CD4-positive, alpha-beta T cell treated with Interleukin-4 for 4 hours (primary cell): ENCODE data around the gene PHTF2.
"Not testable (repeated sequence)": the region's sequence is repeated elsewhere in the genome, so short reads cannot be mapped to it uniquely, and the experiment has no call there.

ENCODE experiments used
- DNase-seq: peaks from one replicate; pipeline ENCODE4 v3.0.0-alpha.2; 2020

Gene PHTF2

DNA sequence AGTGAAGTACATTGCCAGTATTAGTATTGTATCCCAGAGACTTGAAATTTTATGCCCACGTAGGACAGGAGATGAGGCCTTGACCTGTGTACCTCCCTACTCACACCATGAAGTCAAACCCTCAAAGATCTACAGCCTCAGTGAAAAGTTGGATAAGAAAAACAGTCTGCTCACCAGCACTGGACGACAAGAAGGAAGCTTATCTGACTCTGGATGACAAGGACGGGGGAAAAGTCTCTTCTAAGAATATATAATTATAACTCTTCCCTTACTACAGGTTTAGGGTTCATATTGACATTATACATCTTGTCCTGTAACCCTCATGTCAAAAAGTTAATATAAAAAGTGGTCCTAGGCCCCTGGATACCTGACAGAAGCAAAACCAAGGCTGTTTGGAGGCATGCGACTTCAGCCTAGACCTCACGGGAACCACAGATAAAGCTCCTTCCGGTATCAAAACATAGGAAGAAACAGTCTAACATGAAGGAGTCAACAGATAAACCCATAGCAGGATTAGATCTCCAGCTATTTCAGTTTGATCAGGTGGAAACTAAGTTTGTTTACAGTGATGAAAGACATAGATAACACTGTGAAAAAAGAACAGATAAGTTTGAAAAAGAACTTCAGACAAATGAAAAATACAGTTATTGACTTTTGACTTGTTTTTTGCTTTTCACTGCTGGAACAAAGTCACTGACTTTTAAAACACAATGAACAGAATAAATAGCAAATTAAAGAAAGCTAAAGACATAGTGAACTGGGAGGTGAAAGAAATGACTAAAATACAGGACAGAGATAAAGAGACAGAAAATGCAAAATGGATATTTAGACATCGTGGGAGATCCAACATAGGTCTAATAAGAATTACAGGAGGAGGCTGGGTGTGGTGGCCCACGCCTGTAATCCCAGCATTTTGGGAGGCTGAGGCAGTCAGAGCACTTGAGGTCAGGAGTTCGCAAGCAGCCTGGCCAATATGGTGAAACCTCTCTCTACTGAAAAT is 145.9 kb downstream of the PHTF2 start:
- no peak for DNase-seq

DNA sequence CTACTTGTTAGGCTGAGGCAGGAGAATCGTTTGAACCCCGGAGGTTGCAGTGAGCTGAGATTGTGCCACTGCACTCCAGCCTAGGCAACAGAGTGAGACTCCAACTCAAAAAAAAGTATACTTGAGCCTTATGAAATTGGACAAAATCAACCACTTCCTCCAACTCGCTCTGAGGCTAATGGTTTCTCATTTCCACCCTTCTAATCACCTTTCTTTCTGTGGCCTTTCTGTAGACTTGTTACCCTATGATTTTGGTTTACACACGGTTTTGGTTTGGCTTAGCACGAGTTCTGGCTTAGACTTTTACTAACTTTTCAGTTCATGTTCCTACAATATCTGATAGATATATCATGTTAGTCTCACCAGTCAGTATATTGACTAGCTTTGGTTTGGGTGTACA is 152.0 kb downstream of the PHTF2 start:
- no peak for DNase-seq

DNA sequence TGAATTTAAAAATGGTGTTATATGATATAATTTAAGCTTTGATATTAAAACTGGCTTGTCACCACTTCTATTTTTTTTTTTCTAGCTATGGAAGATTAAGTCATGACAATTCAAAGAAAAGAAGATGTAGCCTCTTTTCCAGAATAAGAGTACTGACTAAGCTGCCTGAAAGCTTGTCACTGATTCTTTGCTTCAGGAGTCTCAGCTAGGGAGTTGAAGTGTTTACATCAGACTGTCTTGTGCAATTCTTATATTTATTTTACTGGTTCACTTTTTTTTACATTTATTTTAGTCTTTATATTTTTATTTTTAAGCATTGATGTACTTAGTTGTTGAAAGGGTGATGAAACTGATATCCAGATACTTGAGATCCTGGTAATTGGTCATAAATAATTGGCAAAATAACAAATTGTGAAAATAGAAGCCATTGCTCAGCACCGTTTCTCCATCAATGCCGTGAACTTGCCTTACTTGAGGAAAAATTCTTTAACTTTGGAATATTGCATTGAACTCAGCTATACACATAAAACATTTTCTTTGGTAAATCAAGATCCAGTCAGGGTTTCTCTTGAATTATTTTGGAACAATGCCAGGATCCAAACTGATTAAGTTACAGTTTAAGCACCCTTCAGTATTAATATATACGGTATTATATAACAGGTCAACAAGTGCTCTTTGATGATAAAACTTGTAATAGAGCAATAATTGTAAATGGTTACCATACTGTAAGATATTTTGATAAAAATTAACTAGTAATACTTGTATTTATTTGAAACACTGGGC is 156.4 kb downstream of the PHTF2 start:
- DNase-seq: no peak

DNA sequence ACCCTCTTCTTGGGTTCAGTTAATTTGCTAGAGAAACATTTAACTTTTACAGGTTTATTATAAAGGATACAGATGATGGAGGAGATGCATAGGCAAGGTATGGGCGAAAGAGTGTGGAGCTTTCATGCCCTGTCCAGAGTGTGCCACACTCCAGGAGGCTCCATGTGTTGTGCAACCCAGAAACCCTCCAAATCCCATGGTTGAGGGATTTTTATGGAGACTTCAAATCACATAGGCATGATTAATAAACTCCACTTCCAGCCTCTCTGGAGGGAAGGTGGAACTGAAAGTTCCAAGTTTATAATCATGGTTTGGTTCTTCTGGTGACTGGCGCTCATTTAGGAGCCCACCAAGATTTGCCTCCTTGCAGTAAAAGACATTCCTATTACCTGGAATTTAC is 159.9 kb downstream of the PHTF2 start:
- no peak for DNase-seq

DNA sequence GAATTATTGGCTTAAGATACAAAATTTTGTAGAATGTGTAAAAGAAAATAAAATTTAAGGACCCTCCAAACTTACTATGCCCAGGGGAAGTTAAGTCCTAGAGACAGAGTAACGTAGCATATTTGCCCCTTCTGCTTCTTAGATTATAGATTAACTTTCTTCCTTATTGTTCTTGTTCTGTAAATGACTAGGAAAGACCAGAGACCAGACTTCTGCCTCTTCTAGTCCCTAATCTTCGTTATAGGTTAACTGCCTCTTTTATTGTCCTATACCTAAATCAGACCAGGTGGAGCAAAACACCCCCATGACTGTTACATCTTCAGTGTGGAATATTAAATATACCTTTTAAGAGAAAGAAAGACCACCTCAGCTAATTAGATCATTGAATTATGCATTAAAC is 160.5 kb downstream of the PHTF2 start:
- DNase-seq: no peak

DNA sequence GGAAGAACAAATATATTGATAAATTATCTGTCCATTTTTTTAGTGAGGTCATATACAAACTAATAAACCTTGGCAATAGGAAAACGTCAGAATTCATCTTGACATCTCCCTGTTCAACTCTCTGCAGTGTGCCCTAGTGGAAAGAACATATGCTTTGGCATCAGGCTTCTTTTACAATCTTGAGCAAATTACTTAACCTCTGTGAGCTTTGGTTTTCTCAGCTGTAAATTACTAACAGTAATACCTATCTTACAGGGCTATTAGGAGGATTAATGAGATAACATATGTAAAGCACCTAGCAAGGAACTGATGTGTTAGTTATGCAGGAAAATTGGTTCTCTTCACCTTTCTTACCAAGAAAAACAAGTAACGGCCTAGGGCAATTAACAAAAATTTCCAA is 161.8 kb downstream of the PHTF2 start:
- DNase-seq: no peak

DNA sequence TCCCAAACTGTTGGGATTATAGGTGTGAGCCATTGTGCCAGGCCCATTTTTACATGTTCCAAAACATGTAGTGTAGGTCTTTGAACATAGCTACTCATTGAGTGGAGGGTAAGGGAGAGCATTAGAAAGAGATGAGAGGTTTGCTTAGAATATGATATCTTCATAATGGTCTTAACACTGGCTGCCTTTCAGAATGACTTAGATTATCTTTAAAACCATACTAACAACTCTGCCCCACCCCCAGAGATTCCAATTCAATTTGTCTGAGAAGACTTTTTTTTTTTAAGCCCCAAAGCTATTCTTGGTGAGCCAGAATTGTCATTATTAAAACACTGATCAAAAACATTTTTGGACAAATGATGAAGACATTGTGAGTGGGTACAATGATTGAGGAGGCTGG is 168.9 kb downstream of the PHTF2 start:
- DNase-seq: no peak

DNA sequence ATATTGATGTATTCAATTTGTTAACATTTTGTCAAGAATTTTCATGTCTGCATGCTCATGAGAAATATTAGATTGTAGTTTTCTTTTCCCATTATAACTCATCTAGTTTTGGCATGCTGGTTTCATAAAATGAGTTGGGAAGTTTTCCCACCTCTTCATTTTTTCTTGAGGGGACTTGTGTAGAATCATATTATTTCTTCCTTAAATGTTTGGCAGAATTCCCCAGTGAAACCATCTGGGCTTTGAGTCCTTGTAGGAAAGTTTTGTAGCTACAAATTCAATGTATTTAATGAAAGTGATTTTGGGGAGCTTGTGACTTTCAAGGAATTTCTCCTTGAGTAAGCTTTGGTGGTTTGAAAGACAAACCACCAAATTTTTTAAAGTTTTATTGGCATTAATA is 173.2 kb downstream of the PHTF2 start:
- DNase-seq: no peak

DNA sequence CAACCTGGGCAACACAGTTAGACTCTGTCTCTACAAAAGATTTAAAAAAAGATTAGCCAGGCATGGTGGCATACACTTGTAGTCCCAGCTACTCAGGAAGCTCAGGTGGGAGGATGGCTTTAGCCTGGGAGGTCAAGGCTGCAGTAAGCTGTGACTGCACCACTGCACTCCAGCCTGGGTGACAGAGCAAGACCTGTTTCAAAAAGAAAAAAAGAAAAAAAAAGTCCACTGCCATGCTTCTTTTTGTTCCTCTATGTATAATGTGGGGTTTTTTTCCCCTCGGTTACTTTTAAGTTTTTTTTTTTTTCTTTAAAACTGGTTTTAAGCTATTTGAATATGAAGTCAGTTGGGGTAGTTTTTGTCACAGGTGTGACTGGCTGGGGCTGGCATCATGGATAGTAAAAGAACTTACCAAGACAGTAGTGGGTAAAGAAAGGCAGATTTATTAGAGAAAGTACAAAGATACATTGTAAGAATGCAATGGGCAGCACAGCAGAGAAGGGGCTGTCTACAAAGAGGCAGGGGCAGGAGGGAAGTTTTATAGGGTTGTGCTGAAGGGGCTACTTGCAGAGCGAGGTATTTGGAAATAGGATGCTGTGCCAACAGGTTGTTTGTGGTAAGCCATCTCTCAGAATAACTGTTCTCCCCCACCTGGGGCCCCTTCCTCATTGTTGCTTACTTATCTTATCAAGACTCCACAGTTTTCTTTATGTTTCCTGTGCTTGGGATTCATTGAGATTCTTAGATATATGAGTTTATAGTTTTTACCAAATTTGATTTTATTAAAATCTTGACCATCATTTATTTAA is 177.3 kb downstream of the PHTF2 start:
- DNase-seq: no peak

DNA sequence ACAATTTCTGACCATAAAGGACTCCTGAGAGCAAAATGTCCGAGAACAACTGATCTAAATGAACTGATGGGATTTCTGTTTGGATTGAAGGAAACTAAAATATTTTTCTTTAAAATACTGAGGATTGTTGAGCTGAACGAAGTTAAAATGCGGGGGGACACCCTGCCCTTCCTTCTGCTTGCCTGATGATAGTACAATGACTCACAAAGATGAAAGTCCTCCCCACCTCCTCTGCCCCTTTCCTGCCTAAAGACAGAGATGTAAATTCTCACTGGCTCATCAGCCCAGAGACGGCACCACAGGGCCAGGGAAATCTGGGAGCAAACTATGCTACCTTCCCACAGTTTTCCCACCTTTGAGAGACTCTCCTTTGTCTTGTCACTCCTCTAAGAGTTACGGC is 180.6 kb downstream of the PHTF2 start:
- no peak for DNase-seq

DNA sequence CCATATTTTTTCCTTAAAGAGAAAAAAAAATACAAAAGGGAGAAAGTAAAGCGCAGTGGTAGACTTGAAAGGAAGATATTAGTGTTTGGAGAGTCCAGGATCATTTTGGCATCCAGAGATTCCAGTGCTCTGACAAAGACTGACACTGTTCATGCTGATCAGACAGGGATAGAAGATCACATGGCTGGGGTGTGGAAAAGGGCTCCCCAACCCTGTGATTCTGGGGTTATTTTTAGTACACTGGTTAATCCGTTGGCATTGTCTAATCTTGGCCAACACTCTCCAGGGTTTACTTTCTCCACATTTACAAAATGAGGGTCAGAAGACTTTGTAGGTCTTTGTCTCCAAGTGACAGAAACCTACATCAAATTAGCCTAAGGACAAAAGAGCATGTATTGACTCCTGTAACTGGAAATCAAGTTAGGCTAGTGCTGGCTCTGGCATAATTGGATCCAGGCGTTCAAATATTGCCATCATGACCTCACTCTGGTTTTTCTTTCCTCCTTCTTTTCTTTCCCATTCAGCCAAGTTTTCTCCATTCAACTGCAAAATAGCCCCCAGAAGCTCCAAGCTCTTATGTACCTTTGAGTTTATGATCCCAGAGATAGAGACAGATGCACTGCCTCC is 181.6 kb downstream of the PHTF2 start:
- no peak for DNase-seq

DNA sequence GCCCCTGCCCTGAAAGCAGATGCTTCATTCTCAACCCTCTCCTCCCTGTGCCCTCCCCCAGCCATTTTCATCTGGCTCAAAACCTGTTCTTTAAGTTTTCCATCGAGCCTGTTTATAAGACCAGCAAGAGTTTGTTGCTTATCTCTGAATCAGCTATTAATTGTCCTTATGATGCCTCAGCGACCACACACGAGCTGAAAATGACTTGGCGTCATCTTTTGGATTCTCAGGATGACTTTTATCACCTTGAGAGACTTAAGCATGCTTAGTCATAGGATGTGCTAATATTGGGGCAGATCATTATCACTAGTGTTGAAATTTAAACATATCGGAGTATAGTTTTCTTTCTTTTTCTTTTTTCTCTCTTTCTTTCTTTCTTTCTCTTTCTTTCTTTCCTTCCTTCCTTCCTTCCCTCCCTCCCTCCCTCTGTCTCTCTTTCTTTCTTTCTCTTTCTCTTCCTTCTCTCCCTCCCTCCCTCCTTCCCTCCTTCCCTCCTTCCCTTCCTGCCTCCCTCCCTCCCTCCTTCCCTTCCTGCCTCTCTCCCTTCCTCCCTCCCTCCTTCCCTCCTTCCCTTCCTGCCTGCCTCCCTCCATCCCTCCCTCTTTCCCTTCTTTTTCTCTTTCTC is 184.5 kb downstream of the PHTF2 start:
- DNase-seq: no peak

DNA sequence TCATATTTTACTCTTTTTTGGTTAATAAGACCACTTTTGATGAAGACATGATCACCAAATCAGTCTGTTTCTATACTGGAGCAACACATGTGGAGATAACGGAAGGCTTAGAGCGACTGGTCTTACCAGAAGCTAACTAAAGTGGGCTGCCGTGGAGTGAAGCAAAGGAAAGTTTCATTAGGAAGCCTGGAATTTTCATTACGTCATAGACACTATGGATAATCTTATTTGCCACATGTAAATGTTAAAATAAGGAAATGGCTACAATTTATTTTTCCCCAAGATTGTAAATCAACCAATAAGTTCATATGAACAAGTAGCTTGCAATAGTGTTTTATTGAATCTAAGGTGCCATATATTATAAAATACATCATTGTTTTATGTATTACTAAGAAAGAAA is 185.4 kb downstream of the PHTF2 start:
- DNase-seq: no peak

DNA sequence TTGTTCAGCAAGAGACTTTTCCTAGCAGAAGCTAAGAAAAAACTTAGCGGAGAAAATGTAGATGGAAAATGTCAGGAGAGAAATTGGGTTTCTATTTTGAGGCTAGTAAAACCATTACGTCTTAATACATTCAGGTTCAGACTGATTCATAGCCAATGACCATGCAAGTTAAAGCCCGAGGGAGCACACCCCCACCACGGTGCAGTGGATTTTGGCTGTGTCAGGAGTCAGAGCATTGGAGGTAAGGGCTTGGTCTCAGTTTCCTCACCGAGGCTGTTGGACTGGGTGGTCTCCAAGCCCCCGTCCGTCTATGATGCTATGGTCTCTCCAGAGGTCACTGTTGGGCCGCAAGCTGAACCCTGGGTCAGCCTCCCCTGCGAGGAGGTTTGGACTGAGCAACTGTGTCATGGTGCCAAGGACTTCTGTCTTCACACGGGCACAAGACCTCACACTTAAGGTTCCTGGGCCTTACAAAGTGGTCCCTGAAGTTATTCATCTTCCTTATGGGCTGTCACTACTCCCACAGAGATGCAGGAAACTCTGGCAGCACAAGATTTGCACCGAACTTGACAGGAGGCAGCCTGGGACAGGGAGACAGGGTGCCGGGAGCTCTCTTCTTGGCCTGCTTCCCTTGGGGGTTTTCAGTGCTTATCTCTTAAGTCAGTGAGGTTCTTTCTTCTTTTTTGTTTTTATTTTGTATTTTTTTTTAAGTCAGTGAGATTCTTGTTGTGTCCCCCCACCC is 186.8 kb downstream of the PHTF2 start:
- no peak for DNase-seq

DNA sequence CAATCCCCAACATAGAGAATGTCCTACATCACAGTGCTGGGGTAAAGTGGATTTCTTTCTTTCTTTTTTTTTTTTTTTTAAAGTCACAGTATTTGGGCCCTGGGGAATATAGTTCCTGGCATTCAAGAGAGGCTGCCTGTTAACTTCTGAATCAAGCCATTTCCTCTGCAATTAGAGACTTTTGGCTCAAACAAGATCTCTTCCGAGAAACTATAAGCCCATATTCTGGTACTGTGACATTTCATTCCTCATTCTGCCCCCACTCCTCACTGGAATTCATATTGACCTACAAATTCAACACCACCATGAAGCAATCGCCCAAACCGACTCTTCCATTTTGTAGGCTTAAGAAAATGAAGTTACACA is 187.4 kb downstream of the PHTF2 start:
- DNase-seq: no peak

DNA sequence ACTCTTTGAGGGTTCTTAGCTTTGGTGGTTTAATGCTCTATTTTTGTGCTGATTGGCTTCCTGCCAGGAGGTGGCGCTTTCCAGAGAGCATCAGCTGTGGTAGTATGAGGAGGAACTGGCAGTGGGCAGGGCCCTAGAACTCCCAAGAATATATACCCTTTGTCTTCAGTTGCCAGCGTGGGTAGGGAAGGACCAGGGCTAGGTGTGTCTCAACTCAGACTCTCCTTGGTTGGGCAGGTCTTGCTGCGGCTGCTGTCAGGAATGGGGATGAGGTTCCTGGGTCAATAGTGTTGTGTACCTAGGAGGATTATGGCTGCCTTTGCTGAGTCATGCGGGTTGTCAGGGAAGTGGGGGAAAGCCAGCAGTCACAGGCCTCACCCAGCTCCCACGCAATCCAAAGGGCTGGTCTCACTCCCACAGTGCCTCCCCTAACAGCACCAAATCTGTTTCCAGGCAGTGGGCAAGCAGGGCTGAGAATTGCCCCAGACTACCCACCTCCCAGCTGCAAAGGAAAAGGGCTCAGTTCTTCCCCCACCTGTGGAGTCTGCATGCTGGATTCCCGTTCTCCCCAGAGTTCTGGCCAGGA is 191.5 kb downstream of the PHTF2 start:
- no peak for DNase-seq

DNA sequence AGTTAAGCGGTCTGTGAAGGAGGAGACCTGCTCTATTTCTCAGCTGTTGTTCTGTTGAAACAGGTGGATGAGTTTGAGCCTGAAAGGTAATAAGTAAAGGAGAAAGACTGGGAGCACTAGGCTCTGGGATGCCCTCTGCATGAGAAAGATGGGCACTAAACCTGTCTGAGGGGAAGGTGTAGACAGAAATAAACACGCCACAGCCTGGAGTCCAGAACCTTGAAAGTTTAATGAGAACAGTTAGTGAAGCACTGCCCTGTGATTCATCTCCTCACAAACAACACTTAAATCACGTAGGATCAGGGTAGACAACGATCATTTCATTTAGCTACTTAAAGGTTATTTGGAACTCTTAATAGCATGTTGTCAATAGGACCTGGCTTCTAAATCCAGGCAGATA is 193.1 kb downstream of the PHTF2 start:
- DNase-seq: no peak

DNA sequence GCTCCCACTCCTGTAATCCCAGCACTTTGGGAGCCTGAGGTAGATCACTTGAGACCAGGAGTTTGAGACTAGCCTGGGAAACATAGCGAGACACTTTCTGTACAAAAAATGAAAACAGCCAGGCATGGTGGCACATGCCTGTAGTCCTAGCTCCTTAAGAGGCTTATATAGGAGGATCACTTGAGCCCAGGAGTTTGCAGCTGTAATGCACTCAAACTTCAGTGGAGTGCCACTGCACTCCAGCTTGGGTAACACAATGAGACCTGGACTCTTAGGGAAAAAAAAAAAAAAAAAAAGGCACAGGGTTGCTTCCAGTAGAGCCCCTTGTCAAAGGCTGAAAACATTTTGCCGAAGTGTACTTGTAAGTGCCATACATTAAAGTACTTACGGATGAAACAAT is 195.3 kb downstream of the PHTF2 start:
- no peak for DNase-seq

DNA sequence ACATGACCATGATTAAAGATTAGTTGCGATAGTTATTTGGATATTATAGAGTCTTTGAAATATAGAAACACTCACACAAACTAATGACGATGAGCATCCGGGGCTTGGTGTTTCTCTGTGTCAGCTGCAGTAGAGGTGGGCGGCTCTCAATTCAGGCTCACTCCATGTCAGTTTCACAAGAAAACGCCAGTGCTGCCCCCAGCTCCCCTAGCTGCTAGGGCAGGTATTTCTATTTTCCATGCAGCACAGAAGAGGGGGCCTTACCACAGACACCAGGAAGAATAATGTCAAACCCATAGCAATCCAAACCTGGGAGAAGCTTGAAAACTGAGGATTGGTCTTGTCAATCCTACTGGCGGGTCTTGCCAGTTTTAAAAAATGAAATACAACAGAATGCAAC is 197.1 kb downstream of the PHTF2 start:
- DNase-seq: no peak

DNA sequence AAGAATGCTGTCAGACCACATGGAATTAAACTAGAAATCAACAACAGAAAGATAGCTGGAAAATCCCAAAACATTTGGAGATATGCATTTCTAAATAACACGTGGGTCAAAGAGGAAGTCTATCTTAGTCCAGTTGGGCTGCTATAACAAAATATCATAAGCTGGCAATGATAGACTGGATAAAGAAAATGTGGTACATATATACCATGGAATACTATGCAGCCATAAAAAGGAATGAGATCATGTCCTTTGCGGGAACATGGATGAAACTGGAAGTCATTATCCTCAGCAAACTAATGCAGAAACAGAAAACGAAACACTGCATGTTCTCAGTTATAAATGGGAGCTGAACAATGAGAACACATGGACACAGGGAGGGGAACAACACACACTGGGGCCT is 200.6 kb downstream of the PHTF2 start:
- DNase-seq: not testable (repeated sequence)

DNA sequence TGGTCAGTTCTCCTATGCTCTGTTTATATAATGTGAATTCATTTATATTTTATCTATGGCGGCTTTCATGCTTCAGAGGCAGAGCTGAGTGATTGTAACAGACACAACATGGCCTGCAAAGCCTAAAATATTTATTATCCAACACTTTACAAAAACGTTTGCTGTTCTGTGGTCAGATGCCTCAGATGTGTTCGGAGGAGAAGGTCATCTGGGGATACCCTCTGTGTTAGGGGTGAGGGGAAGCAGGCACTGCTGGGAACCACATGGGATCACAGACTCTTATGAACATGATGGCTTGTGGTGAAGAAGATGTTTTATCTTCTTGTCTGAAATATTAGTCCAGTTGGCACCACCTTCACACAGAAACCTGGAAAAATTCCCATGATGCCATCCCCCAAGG is 203.4 kb downstream of the PHTF2 start:
- DNase-seq: no peak
